Measurements from ENCODE around the gene WNT9B.
A peak's percentile ranks its signal among the peaks of the same experiment; 100 is the strongest.

WNT9B gene

GRCh38 chr17:46851029-46851741 lies at the start of gene WNT9B:
Gene WNT9B (plus strand): TSS chr17:46851583. CDS start chr17:46851639, 56 bp downstream.
- peak; percentile 8 for DNase-seq

- DNase-seq: no peak
These were observed 48.6 kb upstream of the WNT9B start for GRCh38 chr17:46802800-46803199.

- no peak for DNase-seq
These were observed 47.8 kb upstream of the WNT9B start for GRCh38 chr17:46803544-46803943.

GRCh38 chr17:46805771-46806170 lies 45.6 kb upstream of the WNT9B start:
- no peak for DNase-seq

- DNase-seq: no peak
These were observed 42.2 kb upstream of the WNT9B start for GRCh38 chr17:46809110-46809571.

GRCh38 chr17:46810837-46811236 lies 40.5 kb upstream of the WNT9B start:
- no peak for DNase-seq

- no peak for DNase-seq
These were observed 39.3 kb upstream of the WNT9B start for GRCh38 chr17:46811978-46812583.

- no peak for DNase-seq
These were observed 38.6 kb upstream of the WNT9B start for GRCh38 chr17:46812624-46813318.

GRCh38 chr17:46813920-46814319 lies 37.5 kb upstream of the WNT9B start:
- no peak for DNase-seq

- no peak for DNase-seq
These were observed 36.9 kb upstream of the WNT9B start for GRCh38 chr17:46814446-46814845.

- DNase-seq: no peak
These were observed 35.7 kb upstream of the WNT9B start for GRCh38 chr17:46815474-46816353.

- DNase-seq: no peak
These were observed 34.1 kb upstream of the WNT9B start for GRCh38 chr17:46817151-46817900.

GRCh38 chr17:46817901-46818209 lies 33.5 kb upstream of the WNT9B start:
- no peak for DNase-seq

GRCh38 chr17:46818316-46818928 lies 33.0 kb upstream of the WNT9B start, which contains the start of gene WNT3:
Gene WNT3 (minus strand): TSS chr17:46818692. CDS start chr17:46818597, 95 bp downstream.
- DNase-seq: no peak

- no peak for DNase-seq
These were observed 32.2 kb upstream of the WNT9B start for GRCh38 chr17:46818929-46819859.

- no peak for DNase-seq
These were observed 31.5 kb upstream of the WNT9B start for GRCh38 chr17:46819906-46820351.

GRCh38 chr17:46820592-46821450 lies 30.6 kb upstream of the WNT9B start:
- no peak for DNase-seq

GRCh38 chr17:46821482-46822387 lies 29.6 kb upstream of the WNT9B start:
- no peak for DNase-seq
